ENCODE results near the gene TCTN3. TPM values are rescaled to one million over a fixed set of nuclear protein-coding genes. Genes with fewer than 3 reads are reported as not detected.

Gene TCTN3
- total RNA-seq, 6 experiments from 2014 or later, result 15.5 to 24.3 (median 19.1) TPM

DNA sequence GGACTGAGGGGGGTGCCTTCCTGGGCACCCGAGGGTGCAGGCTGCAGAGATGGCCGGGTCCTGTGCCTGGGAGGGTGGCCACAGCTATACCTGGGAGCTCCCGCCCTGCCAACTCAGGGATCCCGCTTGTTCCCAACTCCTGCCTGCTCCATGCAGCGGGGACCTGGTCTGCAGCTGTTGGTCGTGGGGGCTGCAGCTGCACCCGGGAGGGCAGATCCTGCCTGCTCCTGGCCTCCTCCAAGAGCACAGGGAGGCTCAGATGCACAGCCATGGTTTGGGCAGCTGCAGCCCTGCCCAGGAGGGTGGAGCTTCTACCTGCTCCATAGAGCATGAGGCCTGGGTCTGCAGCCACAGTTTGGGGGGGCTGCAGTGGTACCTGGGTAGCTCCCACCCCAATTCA is 13.3 kb upstream of the TCTN3 start:
- no peak for DNase-seq
- TF ChIP-seq CTCF (IDR thresholded peaks at IDR 0.05) (no peak), POLR2A (IDR thresholded peaks at IDR 0.05) (no peak)
- H3K27ac ChIP-seq, result no peak overlapping the region
- no peak overlapping the region for H3K4me3 ChIP-seq
- H3K4me1 ChIP-seq, result no peaks in the 10 kb centered on the region
- ATAC-seq, result peak in 1 of 4 donors; percentile 21
- no peaks in the 10 kb centered on the region for H3K9me3 ChIP-seq
- no peaks in the 10 kb centered on the region for H3K27me3 ChIP-seq
- no CpG with 5 or more reads among the region's 7 CpGs for WGBS (ENCODE audit: insufficient coverage, low coverage, low lambda C conversion rate, missing lambda C conversion rate)
- intact Hi-C loops (cut with DNase I), result no loop called here
- no peaks in the 10 kb centered on the region for H3K36me3 ChIP-seq

DNA sequence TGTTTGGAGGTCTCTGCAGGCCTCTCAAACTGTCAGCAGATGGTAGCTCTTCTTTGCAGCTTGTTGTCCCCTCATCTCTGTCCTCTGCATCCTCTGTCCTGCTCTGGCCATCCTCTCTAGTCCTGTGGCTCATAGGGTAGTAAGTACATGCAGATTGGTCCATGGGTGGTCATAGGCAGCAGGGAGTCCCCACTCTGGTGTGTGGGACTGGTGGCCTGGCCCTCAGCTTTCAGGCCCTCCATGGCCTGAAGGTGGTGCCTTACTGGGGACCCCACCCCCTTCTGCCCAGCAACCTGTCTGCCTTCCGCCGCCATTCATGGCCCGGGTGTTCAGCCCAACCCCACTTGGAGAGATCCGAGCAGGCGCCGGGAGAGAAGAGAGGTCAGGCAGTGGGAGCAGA is 12.8 kb upstream of the TCTN3 start:
- TF ChIP-seq CTCF (IDR thresholded peaks at IDR 0.05) (no peak), POLR2A (IDR thresholded peaks at IDR 0.05) (no peak)
- WGBS (ENCODE audit: insufficient coverage, low coverage, low lambda C conversion rate, missing lambda C conversion rate), result no CpG with 5 or more reads among the region's 6 CpGs
- H3K4me3 ChIP-seq, result no peak overlapping the region
- no peaks in the 10 kb centered on the region for H3K9me3 ChIP-seq
- H3K27me3 ChIP-seq, result no peaks in the 10 kb centered on the region
- H3K36me3 ChIP-seq, result no peaks in the 10 kb centered on the region
- no peak overlapping the region for H3K27ac ChIP-seq
- no peaks in the 10 kb centered on the region for H3K4me1 ChIP-seq
- no peak for DNase-seq
- intact Hi-C loops (cut with DNase I), result no loop called here
- no peak for ATAC-seq

- no peak overlapping the region for H3K4me3 ChIP-seq
- no peaks in the 10 kb centered on the region for H3K36me3 ChIP-seq
- 0% methylated on average over 1 of the region's 2 CpGs for WGBS (ENCODE audit: insufficient coverage, low coverage, low lambda C conversion rate, missing lambda C conversion rate)
- no peak overlapping the region for H3K27ac ChIP-seq
- ATAC-seq (no peak), DNase-seq (no peak)
- no peaks in the 10 kb centered on the region for H3K27me3 ChIP-seq
- H3K9me3 ChIP-seq, result no peaks in the 10 kb centered on the region
- no peaks in the 10 kb centered on the region for H3K4me1 ChIP-seq
- intact Hi-C loops (cut with DNase I), result loop anchor here (10.0 kb wide), 1 partner anchor 146 kb away; no protein-coding TSS in a partner anchor
- TF ChIP-seq CTCF (IDR thresholded peaks at IDR 0.05), result no peak
- TF ChIP-seq POLR2A (IDR thresholded peaks at IDR 0.05), result no peak
Observed at GRCh38 chr10:95698415-95698814, 4.7 kb upstream of the TCTN3 start.

GRCh38 chr10:95697429-95697828 is 3.7 kb upstream of the TCTN3 start:
- no peak for DNase-seq
- WGBS (ENCODE audit: insufficient coverage, low coverage, low lambda C conversion rate, missing lambda C conversion rate), result 49% methylated on average over 3 of the region's 3 CpGs
- Histone ChIP-seq H3K4me1 (peaks cover 0 to 7% (median 0%) of the 10 kb centered on the region in 4 donors), H3K27ac (no peak overlapping the region), H3K4me3 (no peak overlapping the region), H3K36me3 (no peaks in the 10 kb centered on the region), H3K27me3 (no peaks in the 10 kb centered on the region), H3K9me3 (no peaks in the 10 kb centered on the region)
- intact Hi-C loops (cut with DNase I), result loop anchor here (10.0 kb wide), 1 partner anchor 147 kb away; no protein-coding TSS in a partner anchor
- no peak for ATAC-seq
- TF ChIP-seq CTCF (IDR thresholded peaks at IDR 0.05) (no peak), POLR2A (IDR thresholded peaks at IDR 0.05) (no peak)

- TF ChIP-seq POLR2A (IDR thresholded peaks at IDR 0.05), result no peak
- no peak for TF ChIP-seq CTCF (IDR thresholded peaks at IDR 0.05)
- ATAC-seq (no peak), DNase-seq (no peak)
- intact Hi-C loops (cut with DNase I), result loop anchor here (10.0 kb wide), 1 partner anchor 150 kb away; no protein-coding TSS in a partner anchor
- 96% methylated on average over 15 of the region's 18 CpGs for whole genome bisulfite sequencing (ENCODE audit: insufficient coverage, low coverage, low lambda C conversion rate, missing lambda C conversion rate)
- Histone ChIP-seq H3K36me3 (peaks cover 0 to 5% (median 0%) of the 10 kb centered on the region in 4 donors), H3K27ac (no peak overlapping the region), H3K4me3 (no peak overlapping the region), H3K9me3 (no peaks in the 10 kb centered on the region), H3K27me3 (no peaks in the 10 kb centered on the region), H3K4me1 (peaks cover 0 to 7% (median 2%) of the 10 kb centered on the region in 4 donors)
Observed at GRCh38 chr10:95694665-95695064, 938 bp upstream of the TCTN3 start.
